Measurements from ENCODE around the gene ERP29. TPM values are rescaled to one million over a fixed set of nuclear protein-coding genes. Genes with fewer than 3 reads are reported as not detected.

Gene ERP29
- total RNA-seq, 1 donor from 2014 or later, result 114 TPM

DNA sequence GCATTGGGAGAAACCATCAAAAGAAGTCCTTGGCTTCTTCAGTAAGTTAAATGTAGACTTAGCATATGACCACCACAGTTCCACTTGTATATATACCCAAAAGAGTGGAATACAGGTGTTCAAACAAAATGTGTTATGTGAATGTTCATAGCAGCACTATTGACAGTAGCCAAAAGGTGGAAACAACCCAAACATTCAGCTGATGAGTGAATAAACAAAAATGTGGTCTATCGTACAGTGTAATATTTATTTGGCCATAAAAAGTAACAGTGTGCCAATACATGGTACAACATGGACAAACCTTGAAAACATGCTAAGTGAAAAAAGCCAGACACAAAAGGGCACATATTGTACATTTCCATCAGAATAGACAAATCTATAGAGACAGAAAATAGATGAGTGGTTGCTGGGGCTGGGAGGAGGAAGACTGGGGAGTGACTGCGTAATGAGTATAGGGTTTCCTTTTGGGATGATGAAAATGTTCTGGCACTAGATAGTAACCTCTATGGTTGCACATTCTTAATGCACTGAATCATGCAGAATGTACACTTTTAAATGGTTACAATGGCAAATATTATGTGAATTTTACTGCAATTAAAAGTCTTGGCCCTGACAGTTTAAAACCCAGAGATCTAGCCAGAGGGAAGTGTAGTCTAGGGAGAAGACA, 5.5 kb downstream of the ERP29 start:
- peaks cover 20% of the 10 kb centered on the region for H3K36me3 Mint-ChIP-seq (ENCODE audit: low read depth)
- H3K9me3 Mint-ChIP-seq (ENCODE audit: low read depth), result peaks cover 2% of the 10 kb centered on the region
- TF ChIP-seq, protein P1, sequence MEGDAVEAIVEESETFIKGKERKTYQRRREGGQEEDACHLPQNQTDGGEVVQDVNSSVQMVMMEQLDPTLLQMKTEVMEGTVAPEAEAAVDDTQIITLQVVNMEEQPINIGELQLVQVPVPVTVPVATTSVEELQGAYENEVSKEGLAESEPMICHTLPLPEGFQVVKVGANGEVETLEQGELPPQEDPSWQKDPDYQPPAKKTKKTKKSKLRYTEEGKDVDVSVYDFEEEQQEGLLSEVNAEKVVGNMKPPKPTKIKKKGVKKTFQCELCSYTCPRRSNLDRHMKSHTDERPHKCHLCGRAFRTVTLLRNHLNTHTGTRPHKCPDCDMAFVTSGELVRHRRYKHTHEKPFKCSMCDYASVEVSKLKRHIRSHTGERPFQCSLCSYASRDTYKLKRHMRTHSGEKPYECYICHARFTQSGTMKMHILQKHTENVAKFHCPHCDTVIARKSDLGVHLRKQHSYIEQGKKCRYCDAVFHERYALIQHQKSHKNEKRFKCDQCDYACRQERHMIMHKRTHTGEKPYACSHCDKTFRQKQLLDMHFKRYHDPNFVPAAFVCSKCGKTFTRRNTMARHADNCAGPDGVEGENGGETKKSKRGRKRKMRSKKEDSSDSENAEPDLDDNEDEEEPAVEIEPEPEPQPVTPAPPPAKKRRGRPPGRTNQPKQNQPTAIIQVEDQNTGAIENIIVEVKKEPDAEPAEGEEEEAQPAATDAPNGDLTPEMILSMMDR (IDR thresholded peaks at IDR 0.05), result no peak
- H3K4me3 Mint-ChIP-seq (ENCODE audit: unreplicated experiment), result no peak overlapping the region
- no peak for DNase-seq (ENCODE audit: low spot score)
- H3K27me3 Mint-ChIP-seq (ENCODE audit: low read depth), result no peaks in the 10 kb centered on the region
- H3K27ac Mint-ChIP-seq (ENCODE audit: unreplicated experiment), result peak overlapping the region; percentile 82
- H3K4me1 Mint-ChIP-seq (ENCODE audit: low read depth), result peaks cover 47% of the 10 kb centered on the region

DNA sequence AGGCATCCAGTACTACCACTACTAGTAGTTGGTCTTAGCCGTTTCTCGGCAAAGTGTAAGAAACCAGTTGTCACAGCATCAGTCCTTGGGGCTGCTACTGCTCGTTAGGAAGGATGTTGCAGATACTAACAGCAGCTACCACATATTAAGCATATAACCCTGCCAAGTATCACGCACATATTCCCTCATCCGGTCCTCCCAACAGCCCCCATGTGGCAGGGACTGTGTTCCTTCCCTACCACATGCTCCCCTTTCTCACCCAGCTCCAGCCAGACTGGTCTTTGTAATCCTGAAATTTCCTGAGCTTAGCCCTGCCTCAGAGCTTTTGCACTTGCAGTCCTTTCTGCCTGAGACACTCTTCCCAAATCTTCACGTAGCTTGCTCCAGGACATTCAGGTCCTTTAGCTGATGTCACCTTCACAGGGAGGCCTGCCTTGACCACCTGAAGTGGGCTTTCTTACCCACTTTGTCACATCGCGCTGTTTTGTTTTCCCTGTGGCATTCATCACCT, 7.8 kb downstream of the ERP29 start:
- peaks cover 25% of the 10 kb centered on the region for H3K36me3 Mint-ChIP-seq (ENCODE audit: low read depth)
- H3K9me3 Mint-ChIP-seq (ENCODE audit: low read depth), result peaks cover under 1% of the 10 kb centered on the region
- no peaks in the 10 kb centered on the region for H3K27me3 Mint-ChIP-seq (ENCODE audit: low read depth)
- no peak overlapping the region for H3K27ac Mint-ChIP-seq (ENCODE audit: unreplicated experiment)
- no peak for DNase-seq (ENCODE audit: low spot score)
- peaks cover 36% of the 10 kb centered on the region for H3K4me1 Mint-ChIP-seq (ENCODE audit: low read depth)
- TF ChIP-seq, protein P1 (IDR thresholded peaks at IDR 0.05), result no peak
- no peak overlapping the region for H3K4me3 Mint-ChIP-seq (ENCODE audit: unreplicated experiment)

DNA sequence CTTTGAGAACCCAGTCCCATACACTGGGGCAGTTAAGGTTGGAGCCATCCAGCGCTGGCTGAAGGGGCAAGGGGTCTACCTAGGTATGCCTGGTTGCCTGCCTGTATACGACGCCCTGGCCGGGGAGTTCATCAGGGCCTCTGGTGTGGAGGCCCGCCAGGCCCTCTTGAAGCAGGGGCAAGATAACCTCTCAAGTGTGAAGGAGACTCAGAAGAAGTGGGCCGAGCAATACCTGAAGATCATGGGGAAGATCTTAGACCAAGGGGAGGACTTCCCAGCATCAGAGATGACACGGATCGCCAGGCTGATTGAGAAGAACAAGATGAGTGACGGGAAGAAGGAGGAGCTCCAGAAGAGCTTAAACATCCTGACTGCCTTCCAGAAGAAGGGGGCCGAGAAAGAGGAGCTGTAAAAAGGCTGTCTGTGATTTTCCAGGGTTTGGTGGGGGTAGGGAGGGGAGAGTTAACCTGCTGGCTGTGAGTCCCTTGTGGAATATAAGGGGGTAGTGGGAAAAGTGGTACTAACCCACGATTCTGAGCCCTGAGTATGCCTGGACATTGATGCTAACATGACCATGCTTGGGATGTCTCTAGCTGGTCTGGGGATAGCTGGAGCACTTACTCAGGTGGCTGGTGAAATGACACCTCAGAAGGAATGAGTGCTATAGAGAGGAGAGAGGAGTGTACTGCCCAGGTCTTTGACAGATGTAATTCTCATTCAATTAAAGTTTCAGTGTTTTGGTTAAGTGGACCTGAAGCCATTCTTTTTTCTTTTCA, 9.2 kb downstream of the ERP29 start:
- H3K9me3 Mint-ChIP-seq (ENCODE audit: low read depth), result no peaks in the 10 kb centered on the region

DNA sequence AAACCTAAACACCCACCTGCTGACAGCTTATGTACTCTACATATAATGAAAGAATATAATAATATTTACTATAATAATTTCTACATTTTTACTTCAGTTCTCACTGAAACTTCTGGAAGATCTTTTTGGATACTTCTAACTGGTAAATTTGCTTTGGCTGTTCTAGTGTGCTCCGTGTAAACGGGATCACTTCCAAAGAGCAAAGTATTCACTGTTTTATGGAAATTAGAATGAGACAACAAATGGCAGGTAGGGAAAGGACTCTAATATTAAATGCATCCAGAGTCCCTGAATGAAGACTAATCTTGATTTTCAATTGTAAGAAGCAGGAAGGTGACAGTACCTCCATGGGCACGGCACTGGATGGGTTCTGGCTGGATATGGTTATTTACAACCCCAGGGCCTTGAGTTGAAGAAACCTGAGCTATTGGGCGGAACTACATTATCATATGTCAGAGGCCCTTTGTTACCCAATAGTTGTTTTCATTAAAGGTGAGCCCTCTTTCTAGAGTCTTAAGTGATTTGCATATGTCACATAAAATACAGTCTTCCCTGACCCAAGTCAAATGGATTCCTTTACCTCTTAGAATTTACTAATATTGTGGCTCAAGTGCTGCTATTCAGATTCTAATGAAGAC, 10.7 kb downstream of the ERP29 start:
- Mint-ChIP-seq H3K4me1 (ENCODE audit: low read depth) (peaks cover 21% of the 10 kb centered on the region), H3K36me3 (ENCODE audit: low read depth) (peaks cover 26% of the 10 kb centered on the region), H3K9me3 (ENCODE audit: low read depth) (no peaks in the 10 kb centered on the region), H3K27me3 (ENCODE audit: low read depth) (no peaks in the 10 kb centered on the region), H3K4me3 (ENCODE audit: unreplicated experiment) (no peak overlapping the region), H3K27ac (ENCODE audit: unreplicated experiment) (no peak overlapping the region)
- DNase-seq (ENCODE audit: low spot score), result no peak
- TF ChIP-seq, protein P1 (IDR thresholded peaks at IDR 0.05), result no peak

More for the DNA sequence above, 9.2 kb downstream of the ERP29 start:
- TF ChIP-seq, protein P1 (IDR thresholded peaks at IDR 0.05), result no peak
- peaks cover 31% of the 10 kb centered on the region for H3K4me1 Mint-ChIP-seq (ENCODE audit: low read depth)
- DNase-seq (ENCODE audit: low spot score), result no peak
- no peak overlapping the region for H3K27ac Mint-ChIP-seq (ENCODE audit: unreplicated experiment)
- H3K27me3 Mint-ChIP-seq (ENCODE audit: low read depth), result no peaks in the 10 kb centered on the region
- H3K36me3 Mint-ChIP-seq (ENCODE audit: low read depth), result peaks cover 23% of the 10 kb centered on the region
- no peak overlapping the region for H3K4me3 Mint-ChIP-seq (ENCODE audit: unreplicated experiment)

DNA sequence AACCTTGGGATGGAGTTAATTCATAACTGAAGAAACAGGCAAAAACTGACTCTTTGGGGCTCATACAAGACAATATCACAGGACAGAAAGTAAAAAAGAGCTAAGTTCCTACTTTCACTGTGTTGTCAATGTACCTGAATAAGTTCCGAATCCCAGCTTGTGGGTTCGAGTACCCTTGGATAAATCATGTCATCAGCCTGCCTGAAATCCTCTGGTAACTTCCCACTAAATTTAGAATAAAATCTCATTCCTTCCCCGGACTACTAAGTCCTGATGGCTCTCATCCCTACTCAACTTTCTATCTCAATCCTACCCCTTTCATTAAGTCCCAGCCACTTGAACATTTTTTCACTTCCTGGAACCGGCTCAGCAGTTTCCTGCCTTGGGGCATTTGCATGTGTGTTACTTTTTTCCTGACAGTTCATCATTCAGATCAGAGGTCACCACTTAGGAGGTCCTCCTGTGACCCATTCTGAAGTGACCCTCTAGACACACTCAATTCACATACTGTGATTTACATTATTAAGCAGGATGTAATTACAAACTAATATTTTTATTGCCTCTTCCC, 12.7 kb downstream of the ERP29 start:
- Mint-ChIP-seq H3K27me3 (ENCODE audit: low read depth) (no peaks in the 10 kb centered on the region), H3K27ac (ENCODE audit: unreplicated experiment) (peak overlapping the region; percentile 84), H3K4me3 (ENCODE audit: unreplicated experiment) (no peak overlapping the region), H3K9me3 (ENCODE audit: low read depth) (no peaks in the 10 kb centered on the region), H3K36me3 (ENCODE audit: low read depth) (peaks cover 32% of the 10 kb centered on the region), H3K4me1 (ENCODE audit: low read depth) (peaks cover 6% of the 10 kb centered on the region)
- DNase-seq (ENCODE audit: low spot score), result no peak
- TF ChIP-seq, protein P1 (IDR thresholded peaks at IDR 0.05), result no peak
